ENCODE results near the gene CORO2A. TPM values are rescaled to one million over a fixed set of nuclear protein-coding genes. Genes with fewer than 3 reads are reported as not detected.
A peak's percentile ranks its signal among the peaks of the same experiment; 100 is the strongest.

CORO2A gene
- total and polyA plus RNA-seq, 2 of the 8 experiments (the other 6 are each of a cell fraction or from before 2014, with no cell fraction given) = 13.7 to 27.9 TPM

GRCh38 chr9:98199388-98200033, 7.1 kb upstream of the CORO2A start:
- H4K5ac ChIP-seq (ENCODE audit: insufficient read length, low read depth, low read length) = no peak overlapping the region
- peaks cover 0 to 12% (median 7%) of the 10 kb centered on the region in 4 experiments; a peak in 6 of 7 replicates for H3K4me1 ChIP-seq (replicated peaks in 1 of 4; ENCODE audit: control insufficient read depth in 3 of 4, insufficient read depth in 4 of 4, low read length in 3 of 4)
- no peak overlapping the region for H2BK20ac ChIP-seq (ENCODE audit: low read length)
- no peaks in the 10 kb centered on the region for H3K36me3 ChIP-seq (ENCODE audit: control insufficient read depth in 2 of 4, insufficient read depth in 4 of 4, low read length in 3 of 4)
- 0 out of 2 replicates have a peak overlapping the region, but pooled peaks have one; percentile 52 for H2BK5ac ChIP-seq (ENCODE audit: low read depth, low read length)
- no peak overlapping the region; the same call in 1 of the 2 replicates for H3K18ac ChIP-seq (ENCODE audit: extremely low read depth, low read length)
- H3K9me3 ChIP-seq (ENCODE audit: insufficient read depth in 2 of 2, low read depth in 1 of 2, low read length in 1 of 2) = no peaks in the 10 kb centered on the region
- ChIA-PET POLR2A (ENCODE audit: partially characterized antibody) (interaction anchor here (1.0 to 1.1 kb wide), 2 partner anchors 19 to 42 kb away, joined by 3 read pairs; no protein-coding TSS in a partner anchor), CTCF (ENCODE audit: partially characterized antibody) (interaction anchor here (0.7 to 1.6 kb wide), 9 partner anchors 12 to 116 kb away, joined by 3 to 6 read pairs (median 4); no protein-coding TSS in a partner anchor)
- H3K4ac ChIP-seq (replicated peaks; ENCODE audit: insufficient read length, low read depth, low read length) = no peak overlapping the region
- no peak overlapping the region for H3K14ac ChIP-seq (ENCODE audit: insufficient read length)
- H3K79me2 ChIP-seq (ENCODE audit: control insufficient read depth in 1 of 2, insufficient read depth in 2 of 2, low read length in 2 of 2) = no peaks in the 10 kb centered on the region
- H3K9ac ChIP-seq (replicated peaks in 1 of 4; ENCODE audit: extremely low read depth in 1 of 4, low read depth in 3 of 4, low read length in 3 of 4) = no peak overlapping the region
- no peak overlapping the region for H4K91ac ChIP-seq (replicated peaks; ENCODE audit: insufficient read length, low read length)
- H3K23me2 ChIP-seq (ENCODE audit: low read depth, low read length) = no peaks in the 10 kb centered on the region
- DNase-seq (ENCODE audit: low read depth in 1 of 2, low spot score in 2 of 2) (no peak), FAIRE-seq (no peak)
- H3K23ac ChIP-seq (ENCODE audit: insufficient read length) = no peak overlapping the region
- no peak overlapping the region for H3K56ac ChIP-seq (replicated peaks; ENCODE audit: insufficient read length, low read depth, low read length)
- H3K27me3 ChIP-seq (replicated peaks in 1 of 4; ENCODE audit: control insufficient read depth in 3 of 4, extremely low read depth in 1 of 4, insufficient read depth in 3 of 4, low read length in 3 of 4) = no peaks in the 10 kb centered on the region
- H2AFZ ChIP-seq (ENCODE audit: low read length) = no peak overlapping the region
- H2BK15ac ChIP-seq (ENCODE audit: low read length) = peak overlapping the region; percentile 18; the same call in 1 of the 2 replicates
- H4K20me1 ChIP-seq (replicated peaks in 1 of 2; ENCODE audit: control insufficient read depth in 1 of 2, insufficient read depth in 2 of 2, low read length in 2 of 2) = no peaks in the 10 kb centered on the region
- H2AK5ac ChIP-seq (ENCODE audit: low read depth, low read length) = no peak overlapping the region
- no peak overlapping the region for H2BK120ac ChIP-seq (replicated peaks; ENCODE audit: low read depth, low read length)
- no peaks in the 10 kb centered on the region for H3K79me1 ChIP-seq (ENCODE audit: low read depth, low read length)
- 83% methylated on average over 18 of the region's 20 CpGs; no CpG with 5 or more reads in 1 of the 2 experiments for WGBS, 2 experiments (ENCODE audit: extremely low coverage in 1 of 2, insufficient coverage in 1 of 2, insufficient read length in 1 of 2, insufficient replicate concordance in 2 of 2, low coverage in 1 of 2, low lambda C conversion rate in 2 of 2, missing lambda C conversion rate in 1 of 2)
- H4K8ac ChIP-seq (ENCODE audit: extremely low read depth, insufficient read depth, low read length) = no peak overlapping the region
- H3K4me2 ChIP-seq (ENCODE audit: insufficient read depth in 1 of 2, low read depth in 2 of 2, low read length in 2 of 2) = no peak overlapping the region; a peak in 1 of 4 replicates
- H3K27ac ChIP-seq (ENCODE audit: low read depth, low read length) = no peak overlapping the region
- H3K4me3 ChIP-seq (ENCODE audit: extremely low read depth in 1 of 4, insufficient read depth in 2 of 4, low read depth in 3 of 4, low read length in 4 of 4) = no peak overlapping the region
- peak overlapping the region; percentile 94; the same call in 1 of the 2 replicates for H2BK12ac ChIP-seq (ENCODE audit: low read depth, low read length)
